Spleen (tissue), 7 donors: ENCODE measurements around the gene RHOXF2B.

Experiments used
- CTCF ChIP-seq, 11 experiments: fragments of 200-600 bp in 7 of 11; fragments of 450-650 bp in 4 of 11; sonication (generic) in 4 of 11; IDR thresholded peaks in 8 of 11; conservative IDR thresholded peaks in 3 of 11; 1 replicate in 7 of 11; 2 replicates in 4 of 11; pipeline versions ENCODE4 v1.4.0 to v1.8.0; 2016 to 2021; ENCODE audit warnings: antibody characterized with exemption in 11 of 11, inconsistent platforms in 4 of 11, mild to moderate bottlenecking in 1 of 11
- POLR2A ChIP-seq, 3 donors: fragments of 450-650 bp; IDR thresholded peaks; one replicate each; pipeline ENCODE4 v1.5.1; 2017; ENCODE audit warnings: antibody characterized with exemption in 3 of 3, mild to moderate bottlenecking in 1 of 3
- POLR2AphosphoS5 ChIP-seq, 3 donors: sonication (generic); formaldehyde crosslinking; IDR thresholded peaks; one replicate each; pipeline ENCODE4 v1.5.1; 2017; ENCODE audit warnings: antibody characterized with exemption in 3 of 3
- donor health status: DM: no; HTN: no; CAD: no; lungs with moderate emphysema.
- donor health status: DM: no; HTN: no; CAD: no.
- donor health status: DM: no; HTN: no; CAD: no.

GRCh38 chrX:120125444-120125843 is 48.0 kb upstream of the RHOXF2B start:
- TF ChIP-seq POLR2AphosphoS5 (IDR thresholded peaks at IDR 0.05) (no peak), CTCF (IDR thresholded peaks at IDR 0.05 in 8 of 11, conservative IDR thresholded peaks at IDR 0.05 in 3 of 11) (no peak), POLR2A (IDR thresholded peaks at IDR 0.05) (no peak)
